Fibroblast of the aortic adventitia (primary cell): ENCODE measurements around the gene PDPN. TPM values are rescaled to one million over a fixed set of nuclear protein-coding genes. Genes with fewer than 3 reads are reported as not detected.

ENCODE experiments used
- DNase-seq: peaks from one replicate; pipeline ENCODE4 v3.0.0-alpha.2; 2010; ENCODE audit warnings: low read depth
- H3K4me3 ChIP-seq: 2 replicates; pipeline ENCODE4 v1.5.1; 2011; ENCODE audit warnings: low read depth, mild to moderate bottlenecking, control low read depth, low read length, moderate library complexity
- total RNA-seq: library from RNA; depleted of rRNA; stranded (reverse); fragments of >200 nt; gene quantifications from 2 replicates; pipeline ENCODE4 v1.2.3, GENCODE V29; 2012; ENCODE audit warnings: low replicate concordance
- TF ChIP-seq, protein P1 (sequence below): IDR thresholded peaks from 2 replicates; pipeline ENCODE4 v1.5.1; 2011; ENCODE audit warnings: mild to moderate bottlenecking, low read length, control low read depth, inconsistent platforms; ENCODE audit not compliant: insufficient read depth

The PDPN gene
- total RNA-seq, 1 donor, result 2.0 TPM

DNA sequence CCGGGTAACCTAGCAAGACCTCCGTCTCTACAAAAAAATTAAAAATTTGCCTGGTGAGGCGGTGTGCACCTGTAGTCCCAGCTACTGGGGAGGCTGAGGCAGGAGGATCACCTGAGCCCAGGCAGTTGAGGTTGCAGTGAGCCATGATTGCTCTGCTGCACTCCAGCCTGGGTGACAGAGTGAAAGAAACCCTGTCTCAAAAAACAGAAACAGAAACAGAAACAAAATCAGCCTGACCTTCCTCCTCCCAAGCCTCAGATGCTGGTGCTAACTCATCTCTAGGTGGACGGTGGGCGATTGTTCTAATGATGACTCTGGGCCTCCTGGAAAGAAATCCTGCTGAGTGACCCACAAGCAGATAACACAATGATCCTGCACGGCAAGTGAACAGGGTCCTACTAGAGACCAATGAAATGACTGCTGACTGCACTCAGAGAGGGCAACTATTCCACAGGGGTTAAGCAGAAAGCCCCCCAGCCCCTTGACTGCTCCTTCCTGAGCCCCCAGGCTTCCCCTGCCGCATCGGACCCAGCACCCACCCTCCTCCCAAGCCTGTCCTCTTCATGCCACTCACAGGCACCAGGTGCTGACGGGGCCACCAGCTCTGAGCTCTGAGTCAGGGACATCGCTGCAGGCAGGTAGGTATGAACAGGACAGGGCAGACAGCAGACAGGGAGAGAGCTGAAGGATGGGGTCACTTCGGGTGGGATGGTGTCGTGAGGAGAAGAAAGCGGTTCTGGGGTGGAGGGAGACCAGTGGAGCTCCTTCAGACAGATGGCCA is 42.0 kb upstream of the PDPN start:
- H3K4me3 ChIP-seq, result no peak overlapping the region
- no peak for DNase-seq
- TF ChIP-seq, protein P1, sequence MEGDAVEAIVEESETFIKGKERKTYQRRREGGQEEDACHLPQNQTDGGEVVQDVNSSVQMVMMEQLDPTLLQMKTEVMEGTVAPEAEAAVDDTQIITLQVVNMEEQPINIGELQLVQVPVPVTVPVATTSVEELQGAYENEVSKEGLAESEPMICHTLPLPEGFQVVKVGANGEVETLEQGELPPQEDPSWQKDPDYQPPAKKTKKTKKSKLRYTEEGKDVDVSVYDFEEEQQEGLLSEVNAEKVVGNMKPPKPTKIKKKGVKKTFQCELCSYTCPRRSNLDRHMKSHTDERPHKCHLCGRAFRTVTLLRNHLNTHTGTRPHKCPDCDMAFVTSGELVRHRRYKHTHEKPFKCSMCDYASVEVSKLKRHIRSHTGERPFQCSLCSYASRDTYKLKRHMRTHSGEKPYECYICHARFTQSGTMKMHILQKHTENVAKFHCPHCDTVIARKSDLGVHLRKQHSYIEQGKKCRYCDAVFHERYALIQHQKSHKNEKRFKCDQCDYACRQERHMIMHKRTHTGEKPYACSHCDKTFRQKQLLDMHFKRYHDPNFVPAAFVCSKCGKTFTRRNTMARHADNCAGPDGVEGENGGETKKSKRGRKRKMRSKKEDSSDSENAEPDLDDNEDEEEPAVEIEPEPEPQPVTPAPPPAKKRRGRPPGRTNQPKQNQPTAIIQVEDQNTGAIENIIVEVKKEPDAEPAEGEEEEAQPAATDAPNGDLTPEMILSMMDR, result no peak

DNA sequence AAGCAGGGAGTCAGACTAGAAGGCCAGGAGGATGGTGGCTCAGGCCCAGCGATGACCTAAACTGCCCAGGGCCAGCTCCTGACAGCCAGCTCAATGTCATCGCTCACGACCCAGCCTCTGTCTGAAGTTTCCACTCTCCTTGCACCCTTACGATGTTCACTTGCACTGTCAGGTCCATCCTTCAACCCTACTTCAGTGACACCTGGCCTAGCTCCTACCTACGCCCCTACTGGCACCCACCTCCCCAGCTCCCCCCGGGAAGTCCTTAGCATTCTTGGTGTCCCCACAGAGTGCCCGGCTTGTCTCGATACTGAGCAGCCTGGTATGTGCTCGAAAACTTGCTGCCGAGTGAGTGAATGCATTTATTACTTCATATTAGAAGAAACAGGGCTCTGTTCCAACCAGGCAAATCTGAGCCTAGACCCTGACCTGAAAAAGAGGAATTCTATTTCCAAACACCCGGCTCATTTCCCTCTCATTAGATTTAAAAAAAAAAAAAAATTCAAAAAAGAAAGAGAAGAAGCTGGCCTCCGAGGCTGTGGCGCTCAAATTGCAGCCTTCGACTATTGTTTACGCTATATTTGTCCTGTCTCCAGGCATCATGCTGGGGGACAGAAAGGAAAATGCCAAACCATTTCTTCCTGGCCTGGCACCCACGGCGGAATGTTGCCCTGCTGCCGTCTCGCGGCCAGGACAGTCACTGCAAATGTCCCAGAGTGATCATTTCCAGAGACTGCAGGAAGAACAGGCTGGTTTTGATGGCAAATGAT is 40.0 kb upstream of the PDPN start:
- DNase-seq, result no peak
- TF ChIP-seq, protein P1, result peak; percentile 10
- H3K4me3 ChIP-seq, result no peak overlapping the region

DNA sequence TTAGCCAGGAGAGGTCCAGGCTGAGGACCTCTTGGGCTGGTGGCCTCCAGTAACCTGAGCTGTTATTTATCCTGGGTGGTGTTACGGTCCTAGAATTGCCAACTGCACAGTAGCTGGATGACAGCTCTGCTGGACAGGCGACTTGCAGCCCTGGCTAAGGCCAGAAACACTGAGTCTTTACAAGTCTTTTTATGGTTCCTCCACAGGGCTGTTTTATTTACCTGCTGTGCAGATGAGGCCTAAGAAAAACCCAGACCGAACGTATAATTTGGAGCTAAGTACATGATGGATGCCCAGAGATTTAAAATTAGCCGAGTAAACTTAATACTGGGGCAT is 39.4 kb upstream of the PDPN start:
- DNase-seq, result no peak
- TF ChIP-seq, protein P1, result no peak
- no peak overlapping the region for H3K4me3 ChIP-seq

DNA sequence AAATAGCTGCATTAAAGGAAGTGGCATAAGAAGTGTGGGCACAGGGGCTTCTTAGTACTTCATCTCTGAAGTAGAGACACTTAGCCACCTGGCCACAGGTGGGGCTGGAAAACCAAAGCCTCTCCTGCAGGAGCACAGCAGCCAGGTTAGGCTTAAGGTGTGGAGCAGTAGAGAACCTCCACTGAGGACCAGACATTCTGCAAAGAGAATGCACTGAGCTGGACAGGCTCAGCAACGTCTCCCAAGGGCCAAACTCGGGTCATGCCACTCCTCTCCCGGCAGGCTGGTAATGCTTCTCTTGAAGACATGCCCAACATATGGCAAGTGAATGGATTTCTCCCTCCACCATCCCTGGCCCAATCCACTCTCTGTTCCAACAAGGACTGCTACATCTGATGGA is 36.8 kb upstream of the PDPN start:
- no peak for DNase-seq
- H3K4me3 ChIP-seq, result no peak overlapping the region
- TF ChIP-seq, protein P1, result no peak

DNA sequence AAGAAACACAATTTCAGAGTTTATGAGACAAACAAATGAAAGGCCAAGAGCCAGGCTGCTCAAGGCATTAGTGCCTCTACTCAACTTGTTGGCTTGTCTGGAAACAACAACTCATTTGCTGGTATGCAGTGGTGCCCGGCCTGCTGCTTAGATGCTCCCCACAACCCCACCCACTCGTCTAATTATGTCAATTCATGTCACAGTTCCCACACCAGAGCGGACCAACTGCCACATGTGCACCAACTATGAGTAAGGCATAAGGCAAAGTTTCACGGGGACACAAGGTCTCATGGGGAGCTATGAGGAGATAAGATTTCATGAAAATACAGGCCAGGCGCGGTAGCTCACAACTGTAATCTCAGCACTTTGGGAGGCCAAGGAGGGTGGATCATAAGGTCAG is 35.4 kb upstream of the PDPN start:
- DNase-seq, result no peak
- no peak overlapping the region for H3K4me3 ChIP-seq
- TF ChIP-seq, protein P1, result no peak

DNA sequence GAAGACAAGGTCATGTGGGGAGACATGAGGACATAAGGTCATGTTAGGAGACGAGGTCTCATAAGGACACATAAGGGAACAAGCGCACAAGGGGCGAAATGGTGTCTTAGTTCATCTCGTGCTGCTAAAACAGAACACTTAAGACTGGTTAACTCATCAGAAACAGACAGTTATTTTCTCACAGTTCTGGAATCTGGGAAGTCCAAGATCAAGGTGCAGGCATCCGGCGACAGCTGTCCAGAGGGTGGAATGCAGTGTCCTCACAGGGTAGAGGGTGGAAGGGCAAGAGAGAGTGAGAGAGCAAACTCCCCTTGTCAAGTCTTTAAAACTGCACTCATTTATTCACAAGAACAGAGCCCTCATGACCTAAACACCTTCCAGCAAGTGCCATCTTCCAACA is 34.6 kb upstream of the PDPN start:
- no peak overlapping the region for H3K4me3 ChIP-seq
- TF ChIP-seq, protein P1, result no peak
- DNase-seq, result no peak
